Cardiac ventricle fibroblast (primary cell): ENCODE measurements around the gene EXOG. TPM values are rescaled to one million over a fixed set of nuclear protein-coding genes. Genes with fewer than 3 reads are reported as not detected.

Experiments used
- total RNA-seq: library from RNA; depleted of rRNA; stranded (reverse); fragments of >200 nt; gene quantifications from 2 replicates; pipeline ENCODE4 v1.2.3, GENCODE V29; 2015

EXOG gene, protein sequence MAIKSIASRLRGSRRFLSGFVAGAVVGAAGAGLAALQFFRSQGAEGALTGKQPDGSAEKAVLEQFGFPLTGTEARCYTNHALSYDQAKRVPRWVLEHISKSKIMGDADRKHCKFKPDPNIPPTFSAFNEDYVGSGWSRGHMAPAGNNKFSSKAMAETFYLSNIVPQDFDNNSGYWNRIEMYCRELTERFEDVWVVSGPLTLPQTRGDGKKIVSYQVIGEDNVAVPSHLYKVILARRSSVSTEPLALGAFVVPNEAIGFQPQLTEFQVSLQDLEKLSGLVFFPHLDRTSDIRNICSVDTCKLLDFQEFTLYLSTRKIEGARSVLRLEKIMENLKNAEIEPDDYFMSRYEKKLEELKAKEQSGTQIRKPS
- 4.4 and 7.2 TPM in 2 replicates for total RNA-seq

DNA sequence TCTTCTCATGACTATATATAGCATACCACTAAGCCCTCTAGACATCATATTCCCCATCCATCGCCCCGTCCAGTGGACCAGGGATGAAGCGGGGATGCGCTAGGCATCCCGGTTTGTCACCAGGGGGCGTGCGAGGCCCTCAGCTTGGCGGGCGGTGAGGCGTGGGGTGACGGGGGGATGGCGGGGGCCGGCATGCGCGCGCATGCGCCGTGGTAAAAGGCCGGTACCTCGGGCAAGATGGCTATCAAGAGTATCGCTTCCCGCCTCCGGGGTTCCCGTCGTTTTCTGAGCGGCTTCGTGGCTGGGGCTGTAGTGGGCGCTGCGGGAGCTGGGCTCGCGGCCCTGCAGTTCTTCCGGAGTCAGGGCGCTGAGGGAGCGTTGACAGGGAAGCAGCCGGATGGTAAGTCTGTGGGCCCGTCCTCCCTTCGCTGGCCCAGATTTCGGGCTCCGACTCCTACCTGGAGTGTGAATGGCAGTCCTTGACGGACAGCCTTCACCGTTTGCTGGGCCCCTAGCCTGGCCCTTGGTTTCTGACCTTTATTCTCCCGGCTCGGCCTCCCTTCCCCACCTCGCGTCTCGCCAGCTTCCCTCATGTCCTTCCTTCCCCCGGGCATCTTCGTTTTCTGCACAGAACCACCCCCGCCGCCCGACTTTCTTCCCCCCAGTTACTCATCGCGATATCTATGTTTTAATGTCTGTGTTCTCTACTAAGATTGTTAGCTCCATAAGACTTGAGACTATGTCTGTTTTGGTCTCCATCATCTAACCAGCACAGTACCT lies at the start of gene EXOG:
Gene EXOG, plus strand, starts transcription at position 210 of the 780 bp plus-strand sequence. Its CDS starts 28 bp downstream, at position 238.

DNA sequence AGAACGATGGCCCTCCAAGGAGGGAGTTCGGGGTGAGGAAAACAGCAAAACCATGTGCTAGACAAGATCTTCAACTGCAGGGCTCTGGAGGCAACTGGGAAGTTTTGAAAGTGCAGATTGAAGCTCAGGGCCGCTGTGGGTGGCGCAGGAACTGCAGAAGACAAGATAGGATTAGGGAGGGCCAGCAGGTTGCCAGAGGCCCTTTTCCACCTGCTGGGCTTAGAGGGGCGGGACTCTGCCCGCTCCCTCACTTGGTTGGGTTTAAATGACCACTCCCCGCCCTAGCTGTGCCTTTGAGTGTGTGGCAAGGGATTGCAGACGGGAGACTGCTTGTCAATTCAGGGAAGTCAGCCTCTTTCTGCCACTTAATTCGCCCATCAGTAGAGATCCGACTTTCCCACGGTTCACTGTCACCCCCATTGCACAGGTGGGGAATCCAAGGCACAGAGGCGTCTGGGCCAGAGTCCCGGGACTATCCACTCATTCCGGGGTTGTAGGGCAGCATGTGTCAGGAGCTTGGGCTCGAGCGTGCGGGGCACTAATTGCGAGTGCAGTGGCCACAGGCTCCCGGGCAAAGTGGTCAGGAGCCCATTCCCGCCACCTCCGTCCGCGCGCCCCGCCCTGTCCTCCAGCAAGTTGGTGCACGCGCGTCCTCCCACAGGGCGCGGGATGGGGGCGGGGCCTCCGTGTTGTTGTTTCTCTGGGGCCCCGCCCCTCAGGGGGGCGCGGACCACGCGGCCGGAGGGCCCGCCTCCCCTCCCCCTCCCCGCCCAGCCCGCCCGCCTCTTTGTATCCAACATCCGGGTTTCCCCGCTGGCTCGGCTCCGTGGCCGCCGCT lies 42.8 kb upstream of the EXOG start, which contains the start of gene ACVR2B:
Gene ACVR2B, plus strand, starts transcription at position 816 of the 838 bp plus-strand sequence. CDS start 433 bp downstream, outside the sequence.

Other genes with a start within 250 kb of the EXOG start
- gene SLC22A13, start 230.5 kb upstream of the EXOG start, total RNA-seq, result not detected in 2 replicates
- gene SLC22A14, start 214.0 kb upstream of the EXOG start, total RNA-seq, result not detected in 2 replicates
- 3.8 and 8.4 TPM in 2 replicates for gene XYLB, start 149.6 kb upstream of the EXOG start, total RNA-seq
- gene ACVR2B, start 42.5 kb upstream of the EXOG start, total RNA-seq, result 1.5 and 1.7 TPM in 2 replicates
- gene SCN5A, start 153.3 kb downstream of the EXOG start, total RNA-seq, result 0.05 and 0.44 TPM in 2 replicates